ENCODE data around the gene CHDH. TPM values are rescaled to one million over a fixed set of nuclear protein-coding genes. Genes with fewer than 3 reads are reported as not detected.

Gene CHDH
- polyA plus RNA-seq, 1 donor from 2014 or later, result 0.45 TPM

GRCh38 chr3:53823956-53824657 lies 22.1 kb downstream of the CHDH start:
- Mint-ChIP-seq H3K36me3 (peaks cover 2% of the 10 kb centered on the region), H3K4me1 (no peaks in the 10 kb centered on the region), H3K27me3 (no peaks in the 10 kb centered on the region), H3K4me3 (no peak overlapping the region), H3K27ac (no peak overlapping the region), H3K9me3 (no peaks in the 10 kb centered on the region)

GRCh38 chr3:53823026-53823955 lies 22.9 kb downstream of the CHDH start:
- H3K4me3 Mint-ChIP-seq, result no peak overlapping the region
- H3K4me1 Mint-ChIP-seq, result no peaks in the 10 kb centered on the region
- H3K36me3 Mint-ChIP-seq, result no peaks in the 10 kb centered on the region
- no peaks in the 10 kb centered on the region for H3K27me3 Mint-ChIP-seq
- H3K9me3 Mint-ChIP-seq, result no peaks in the 10 kb centered on the region
- no peak overlapping the region for H3K27ac Mint-ChIP-seq

- H3K4me3 Mint-ChIP-seq, result no peak overlapping the region
- H3K27me3 Mint-ChIP-seq, result peaks cover 2% of the 10 kb centered on the region
- no peak overlapping the region for H3K27ac Mint-ChIP-seq
- H3K9me3 Mint-ChIP-seq, result no peaks in the 10 kb centered on the region
- H3K4me1 Mint-ChIP-seq, result no peaks in the 10 kb centered on the region
- no peaks in the 10 kb centered on the region for H3K36me3 Mint-ChIP-seq
These were observed 23.9 kb downstream of the CHDH start for GRCh38 chr3:53822331-53822741.

GRCh38 chr3:53821631-53822121 lies 24.5 kb downstream of the CHDH start:
- Mint-ChIP-seq H3K4me1 (no peaks in the 10 kb centered on the region), H3K27ac (no peak overlapping the region), H3K4me3 (no peak overlapping the region), H3K36me3 (no peaks in the 10 kb centered on the region), H3K27me3 (peaks cover 2% of the 10 kb centered on the region), H3K9me3 (no peaks in the 10 kb centered on the region)

- no peaks in the 10 kb centered on the region for H3K9me3 Mint-ChIP-seq
- H3K27ac Mint-ChIP-seq, result no peak overlapping the region
- no peak overlapping the region for H3K4me3 Mint-ChIP-seq
- peaks cover 2% of the 10 kb centered on the region for H3K27me3 Mint-ChIP-seq
- H3K4me1 Mint-ChIP-seq, result no peaks in the 10 kb centered on the region
- no peaks in the 10 kb centered on the region for H3K36me3 Mint-ChIP-seq
These were observed 25.3 kb downstream of the CHDH start for GRCh38 chr3:53820756-53821580.

- no peaks in the 10 kb centered on the region for H3K36me3 Mint-ChIP-seq
- H3K4me1 Mint-ChIP-seq, result no peaks in the 10 kb centered on the region
- no peak overlapping the region for H3K27ac Mint-ChIP-seq
- no peaks in the 10 kb centered on the region for H3K9me3 Mint-ChIP-seq
- no peak overlapping the region for H3K4me3 Mint-ChIP-seq
- peaks cover 2% of the 10 kb centered on the region for H3K27me3 Mint-ChIP-seq
These were observed 26.1 kb downstream of the CHDH start for GRCh38 chr3:53820084-53820483.

- Mint-ChIP-seq H3K27ac (no peak overlapping the region), H3K36me3 (no peaks in the 10 kb centered on the region), H3K4me3 (no peak overlapping the region), H3K4me1 (no peaks in the 10 kb centered on the region), H3K9me3 (no peaks in the 10 kb centered on the region), H3K27me3 (peaks cover 2% of the 10 kb centered on the region)
These were observed 26.9 kb downstream of the CHDH start for GRCh38 chr3:53819163-53819868.

GRCh38 chr3:53818221-53819162 lies 27.7 kb downstream of the CHDH start:
- Mint-ChIP-seq H3K36me3 (no peaks in the 10 kb centered on the region), H3K4me1 (no peaks in the 10 kb centered on the region), H3K27me3 (peaks cover 2% of the 10 kb centered on the region), H3K4me3 (no peak overlapping the region), H3K9me3 (no peaks in the 10 kb centered on the region), H3K27ac (peak overlapping the region in 1 of 3 donors; percentile 43)

GRCh38 chr3:53817809-53818208 lies 28.4 kb downstream of the CHDH start:
- Mint-ChIP-seq H3K4me1 (no peaks in the 10 kb centered on the region), H3K27ac (peak overlapping the region in 1 of 3 donors; percentile 43), H3K4me3 (no peak overlapping the region), H3K27me3 (peaks cover 2% of the 10 kb centered on the region), H3K9me3 (no peaks in the 10 kb centered on the region), H3K36me3 (no peaks in the 10 kb centered on the region)

- H3K4me3 Mint-ChIP-seq, result no peak overlapping the region
- H3K4me1 Mint-ChIP-seq, result no peaks in the 10 kb centered on the region
- no peak overlapping the region for H3K27ac Mint-ChIP-seq
- no peaks in the 10 kb centered on the region for H3K9me3 Mint-ChIP-seq
- no peaks in the 10 kb centered on the region for H3K36me3 Mint-ChIP-seq
- H3K27me3 Mint-ChIP-seq, result peaks cover 2% of the 10 kb centered on the region
These were observed 29.0 kb downstream of the CHDH start for GRCh38 chr3:53817211-53817610.

GRCh38 chr3:53816425-53816824 lies 29.8 kb downstream of the CHDH start:
- Mint-ChIP-seq H3K4me1 (no peaks in the 10 kb centered on the region), H3K9me3 (no peaks in the 10 kb centered on the region), H3K36me3 (no peaks in the 10 kb centered on the region), H3K27ac (no peak overlapping the region), H3K4me3 (no peak overlapping the region), H3K27me3 (peaks cover 2% of the 10 kb centered on the region)

- Mint-ChIP-seq H3K27me3 (peaks cover 2% of the 10 kb centered on the region), H3K4me1 (no peaks in the 10 kb centered on the region), H3K9me3 (no peaks in the 10 kb centered on the region), H3K36me3 (no peaks in the 10 kb centered on the region), H3K4me3 (no peak overlapping the region), H3K27ac (no peak overlapping the region)
These were observed 30.6 kb downstream of the CHDH start for GRCh38 chr3:53815651-53816050.

GRCh38 chr3:53815067-53815466 lies 31.2 kb downstream of the CHDH start:
- H3K27me3 Mint-ChIP-seq, result peaks cover 2% of the 10 kb centered on the region
- no peaks in the 10 kb centered on the region for H3K9me3 Mint-ChIP-seq
- no peaks in the 10 kb centered on the region for H3K4me1 Mint-ChIP-seq
- H3K36me3 Mint-ChIP-seq, result no peaks in the 10 kb centered on the region
- no peak overlapping the region for H3K4me3 Mint-ChIP-seq
- no peak overlapping the region for H3K27ac Mint-ChIP-seq
